Naive thymus-derived CD8-positive, alpha-beta T cell (primary cell): ENCODE measurements around the gene NEK6. TPM values are rescaled to one million over a fixed set of nuclear protein-coding genes. Genes with fewer than 3 reads are reported as not detected.
A peak's percentile ranks its signal among the peaks of the same experiment; 100 is the strongest.

ENCODE experiments used
- ATAC-seq, 2 donors: fragments of 150-1000 bp; cut with Tn5 transposase in 1 of 2; sonication (Bioruptor Pico), chemical (Tn5 transposase) in 1 of 2; 1 replicate in 1 of 2; 2 replicates in 1 of 2; pipeline ENCODE4 v1.10.0; 2021; ENCODE audit warnings: mild to moderate bottlenecking in 2 of 2, moderate library complexity in 2 of 2
- POLR2A ChIA-PET: fragments of 350-600 bp; sonication (Branson Sonifier 250); formaldehyde crosslinking; loops from one replicate; lab custom pipeline; 2021; ENCODE audit warnings: antibody characterized with exemption; lab: Charles Lee
- DNase-seq, 10 donors: peaks; one replicate each; pipeline versions ENCODE4 v3.0.0 to v3.0.0-alpha.2; 2020 to 2022
- H3K27ac Mint-ChIP-seq, 10 donors: one replicate each; pipeline ENCODE4 v1.8.0; 2020 to 2022; ENCODE audit warnings: mild to moderate bottlenecking in 10 of 10, mixed read lengths in 10 of 10, moderate library complexity in 4 of 10, inconsistent platforms in 1 of 10
- H3K27me3 Mint-ChIP-seq, 5 donors: one replicate each; pipeline ENCODE4 v1.8.0; 2021 to 2022; ENCODE audit warnings: mixed read lengths in 5 of 5
- H3K36me3 Mint-ChIP-seq, 3 donors: one replicate each; pipeline ENCODE4 v1.8.0; 2020 to 2022; ENCODE audit warnings: mixed read lengths in 3 of 3, mild to moderate bottlenecking in 2 of 3, inconsistent platforms in 1 of 3
- H3K4me1 Mint-ChIP-seq, 4 donors: one replicate each; pipeline ENCODE4 v1.8.0; 2021 to 2022; ENCODE audit warnings: mixed read lengths in 4 of 4
- H3K4me3 Mint-ChIP-seq, 10 donors: one replicate each; pipeline ENCODE4 v1.8.0; 2020 to 2022; ENCODE audit warnings: mild to moderate bottlenecking in 10 of 10, mixed read lengths in 10 of 10, moderate library complexity in 6 of 10, inconsistent platforms in 1 of 10
- H3K9me3 Mint-ChIP-seq, 9 donors: one replicate each; pipeline ENCODE4 v1.8.0; 2020 to 2022; ENCODE audit warnings: mixed read lengths in 9 of 9, mild to moderate bottlenecking in 3 of 9, inconsistent platforms in 1 of 9, moderate library complexity in 1 of 9
- polyA plus RNA-seq, 3 donors: library from polyadenylated mRNA; unstranded; fragments of 300-500 nt; fragmentation: Illumina TruSeq; gene quantifications; one replicate each; pipeline ENCODE4 v1.2.3, GENCODE V29; 2021
- total RNA-seq, 8 experiments: library from RNA in 2 of 8; stranded (reverse) in 2 of 8; gene quantifications; one replicate each; pipeline ENCODE4 v1.2.3 and lab custom pipeline; 2021 to 2026

The NEK6 gene
- total and polyA plus RNA-seq, 5 experiments from 2014 or later, result 0.37 to 1.7 (median 1.0) TPM; not detected in 1

- DNase-seq (no peak), ATAC-seq (no peak)
- POLR2A ChIA-PET, result no interaction called here
- Mint-ChIP-seq H3K4me1 (peaks cover 0 to 7% (median under 1%) of the 10 kb centered on the region in 4 donors), H3K27me3 (no peaks in the 10 kb centered on the region), H3K27ac (peak overlapping the region in 1 of 10 donors; percentile 20), H3K36me3 (no peaks in the 10 kb centered on the region), H3K9me3 (no peaks in the 10 kb centered on the region), H3K4me3 (no peak overlapping the region)
Observed at GRCh38 chr9:124274226-124274625, 16.5 kb downstream of the NEK6 start.

GRCh38 chr9:124274738-124275137 is 17.0 kb downstream of the NEK6 start:
- Mint-ChIP-seq H3K27ac (no peak overlapping the region), H3K36me3 (no peaks in the 10 kb centered on the region), H3K4me3 (no peak overlapping the region), H3K9me3 (no peaks in the 10 kb centered on the region), H3K27me3 (no peaks in the 10 kb centered on the region), H3K4me1 (peaks cover 0 to 10% (median under 1%) of the 10 kb centered on the region in 4 donors)
- POLR2A ChIA-PET, result no interaction called here
- DNase-seq (no peak), ATAC-seq (no peak)

- Mint-ChIP-seq H3K4me3 (no peak overlapping the region), H3K9me3 (no peaks in the 10 kb centered on the region), H3K27me3 (no peaks in the 10 kb centered on the region), H3K27ac (peak overlapping the region in 1 of 10 donors; percentile 79), H3K36me3 (no peaks in the 10 kb centered on the region), H3K4me1 (peaks cover 0 to 15% (median 0%) of the 10 kb centered on the region in 4 donors)
- POLR2A ChIA-PET, result no interaction called here
- DNase-seq, result no peak
- no peak for ATAC-seq
Observed at GRCh38 chr9:124277420-124277819, 19.7 kb downstream of the NEK6 start.

DNA sequence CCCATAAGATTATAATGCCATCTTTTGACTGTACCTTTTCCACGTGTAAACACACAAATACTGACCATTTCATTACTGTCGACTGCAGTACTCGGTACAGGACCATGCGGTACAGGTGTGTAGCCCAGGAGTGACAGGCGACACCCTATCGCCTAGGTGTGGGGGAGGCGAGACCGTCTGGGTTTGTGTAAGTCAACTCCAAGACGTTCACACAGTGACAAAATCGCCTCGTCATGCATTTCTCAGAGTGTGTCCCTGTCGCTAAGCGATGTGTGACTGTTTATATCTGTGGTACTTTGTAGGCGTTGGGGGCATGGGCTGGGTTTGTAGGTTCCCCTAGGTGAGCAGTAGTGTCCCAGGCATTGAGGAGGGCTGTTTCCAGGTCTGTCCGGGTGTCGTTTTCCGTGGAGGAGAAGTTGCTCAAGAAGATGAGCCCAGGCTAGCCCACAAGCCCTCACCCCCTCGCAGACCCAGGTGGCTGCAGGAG is 20.3 kb downstream of the NEK6 start:
- no peak overlapping the region for H3K27ac Mint-ChIP-seq
- H3K4me3 Mint-ChIP-seq, result no peak overlapping the region
- ATAC-seq (no peak), DNase-seq (no peak)
- no peaks in the 10 kb centered on the region for H3K9me3 Mint-ChIP-seq
- POLR2A ChIA-PET, result no interaction called here
- H3K36me3 Mint-ChIP-seq, result no peaks in the 10 kb centered on the region
- H3K27me3 Mint-ChIP-seq, result no peaks in the 10 kb centered on the region
- peaks cover 0 to 16% (median 0%) of the 10 kb centered on the region in 4 donors for H3K4me1 Mint-ChIP-seq

GRCh38 chr9:124279531-124280175 is 21.9 kb downstream of the NEK6 start:
- ATAC-seq, result no peak
- no peaks in the 10 kb centered on the region for H3K27me3 Mint-ChIP-seq
- H3K4me3 Mint-ChIP-seq, result no peak overlapping the region
- POLR2A ChIA-PET, result no interaction called here
- H3K36me3 Mint-ChIP-seq, result no peaks in the 10 kb centered on the region
- no peak for DNase-seq
- H3K9me3 Mint-ChIP-seq, result no peaks in the 10 kb centered on the region
- peaks cover 0 to 16% (median 0%) of the 10 kb centered on the region in 4 donors for H3K4me1 Mint-ChIP-seq
- peak overlapping the region in 1 of 10 donors; percentile 57 for H3K27ac Mint-ChIP-seq

- Mint-ChIP-seq H3K9me3 (no peaks in the 10 kb centered on the region), H3K4me1 (peaks cover 0 to 20% (median under 1%) of the 10 kb centered on the region in 4 donors), H3K27me3 (no peaks in the 10 kb centered on the region), H3K36me3 (no peaks in the 10 kb centered on the region), H3K27ac (no peak overlapping the region), H3K4me3 (no peak overlapping the region)
- ATAC-seq (no peak), DNase-seq (no peak)
- POLR2A ChIA-PET, result no interaction called here
Observed at GRCh38 chr9:124280176-124280691, 22.5 kb downstream of the NEK6 start.

DNA sequence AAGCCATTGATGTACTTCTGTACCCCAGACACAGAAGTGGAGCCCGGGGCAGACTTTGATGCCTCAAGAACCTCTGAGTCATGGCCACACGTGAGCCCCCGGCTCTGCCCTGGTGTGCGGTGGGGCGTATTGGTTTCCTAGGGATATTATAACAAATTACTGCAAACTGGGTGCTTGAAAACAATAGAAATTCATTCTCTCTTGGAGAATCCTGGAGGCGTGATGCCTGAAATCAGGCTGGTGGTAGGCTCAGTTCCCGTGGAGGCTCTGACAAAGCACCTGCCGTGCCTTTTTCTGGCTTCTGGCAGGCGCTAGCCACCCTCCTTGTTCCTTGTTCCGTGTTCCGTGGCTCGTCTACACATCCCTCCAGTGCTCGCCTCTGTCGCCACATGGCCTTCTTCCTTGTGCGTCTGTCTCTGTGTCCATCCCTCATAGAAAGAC is 24.2 kb downstream of the NEK6 start:
- ATAC-seq, result no peak
- Mint-ChIP-seq H3K27ac (peak overlapping the region in 2 of 10 donors; percentile 32 to 48), H3K4me3 (peak overlapping the region in 1 of 10 donors; percentile 11), H3K36me3 (no peaks in the 10 kb centered on the region), H3K9me3 (no peaks in the 10 kb centered on the region), H3K4me1 (peaks cover 6 to 37% (median 14%) of the 10 kb centered on the region in 4 donors), H3K27me3 (no peaks in the 10 kb centered on the region)
- no peak for DNase-seq
- POLR2A ChIA-PET, result no interaction called here

DNA sequence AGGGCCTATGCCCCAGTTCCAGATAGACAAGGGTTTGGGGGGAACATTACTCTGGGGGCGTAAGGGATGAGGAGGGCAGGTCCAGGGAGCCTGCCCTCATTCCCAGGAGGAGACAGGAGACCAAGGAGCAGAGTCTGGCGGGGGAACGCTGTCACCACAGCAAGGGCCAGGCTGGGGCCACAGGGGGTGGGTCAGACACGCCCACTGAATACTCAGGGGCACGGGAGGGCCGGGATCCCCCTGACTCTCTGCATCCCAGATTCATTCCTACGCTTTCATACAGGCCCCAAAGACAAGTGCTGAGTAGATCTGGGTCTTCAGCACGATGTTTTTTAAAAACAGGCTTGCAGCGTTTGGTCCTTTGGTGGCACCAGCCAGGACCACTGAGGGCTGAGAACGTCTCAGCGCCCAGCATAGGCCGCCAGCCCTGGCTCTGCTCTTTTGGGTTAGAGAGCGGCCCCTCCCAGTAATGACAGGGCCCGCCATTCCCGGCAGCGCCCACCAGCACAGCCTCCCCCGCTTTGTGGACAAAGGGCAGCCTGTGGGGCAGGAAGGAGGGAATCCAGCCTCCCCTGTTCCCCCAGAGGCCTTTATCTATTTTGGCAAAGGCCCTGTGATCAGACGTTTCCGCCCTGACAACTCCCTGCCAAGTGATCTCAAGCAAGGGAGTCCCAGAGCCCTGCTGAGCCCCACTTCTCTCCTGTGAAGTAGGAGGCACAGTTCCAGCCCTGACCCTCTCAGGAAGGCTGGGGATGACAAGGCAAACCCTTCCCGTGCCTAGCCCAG is 24.9 kb downstream of the NEK6 start:
- H3K27ac Mint-ChIP-seq, result peak overlapping the region in 2 of 10 donors; percentile 40 to 48
- no peaks in the 10 kb centered on the region for H3K27me3 Mint-ChIP-seq
- ATAC-seq, result no peak

GRCh38 chr9:124283228-124283814 is 25.6 kb downstream of the NEK6 start:
- POLR2A ChIA-PET, result no interaction called here
- no peaks in the 10 kb centered on the region for H3K9me3 Mint-ChIP-seq
- no peak for DNase-seq
- no peaks in the 10 kb centered on the region for H3K27me3 Mint-ChIP-seq
- ATAC-seq, result no peak
- no peak overlapping the region for H3K27ac Mint-ChIP-seq
- H3K4me1 Mint-ChIP-seq, result peaks cover 6 to 42% (median 14%) of the 10 kb centered on the region in 4 donors
- no peak overlapping the region for H3K4me3 Mint-ChIP-seq
- no peaks in the 10 kb centered on the region for H3K36me3 Mint-ChIP-seq

More for the DNA sequence above, 24.9 kb downstream of the NEK6 start:
- no peak for DNase-seq
- Mint-ChIP-seq H3K4me3 (no peak overlapping the region), H3K4me1 (peaks cover 6 to 42% (median 14%) of the 10 kb centered on the region in 4 donors), H3K36me3 (no peaks in the 10 kb centered on the region), H3K9me3 (no peaks in the 10 kb centered on the region)
- POLR2A ChIA-PET, result no interaction called here

GRCh38 chr9:124284237-124284831 is 26.6 kb downstream of the NEK6 start:
- no peak overlapping the region for H3K4me3 Mint-ChIP-seq
- no peaks in the 10 kb centered on the region for H3K9me3 Mint-ChIP-seq
- H3K27ac Mint-ChIP-seq, result no peak overlapping the region
- H3K36me3 Mint-ChIP-seq, result no peaks in the 10 kb centered on the region
- peaks cover 8 to 43% (median 14%) of the 10 kb centered on the region in 4 donors for H3K4me1 Mint-ChIP-seq
- H3K27me3 Mint-ChIP-seq, result peaks cover 0 to 3% (median 1%) of the 10 kb centered on the region in 5 donors
- POLR2A ChIA-PET, result no interaction called here
- ATAC-seq (no peak), DNase-seq (no peak)

DNA sequence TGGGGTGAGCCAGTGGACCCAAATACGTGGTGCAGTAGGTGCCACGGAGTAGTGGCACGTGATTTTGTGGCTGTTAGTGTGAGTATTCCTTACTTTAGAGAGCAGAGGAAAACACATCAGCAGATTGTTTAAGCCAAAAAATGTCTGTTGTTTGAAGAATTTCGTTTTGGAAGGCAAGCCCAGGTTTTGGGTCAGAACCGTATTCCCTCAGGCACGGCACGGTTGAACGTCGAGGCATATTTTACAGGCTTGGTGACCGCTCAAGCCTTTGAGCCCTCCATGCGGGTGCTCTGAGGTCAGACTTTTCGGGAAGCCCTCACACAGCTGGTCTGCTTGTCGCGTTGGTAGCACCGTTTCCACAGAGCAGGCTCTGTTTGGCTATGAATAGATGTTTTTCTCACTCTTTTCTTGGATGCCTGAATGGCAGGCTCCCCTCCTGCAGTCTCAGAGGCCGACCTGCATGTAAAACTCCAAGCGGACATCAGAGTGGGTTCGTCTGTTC is 27.2 kb downstream of the NEK6 start:
- peaks cover 0 to 5% (median 2%) of the 10 kb centered on the region in 5 donors for H3K27me3 Mint-ChIP-seq
- peak overlapping the region in 1 of 10 donors; percentile 90 for H3K27ac Mint-ChIP-seq
- H3K9me3 Mint-ChIP-seq, result no peaks in the 10 kb centered on the region
- DNase-seq (no peak), ATAC-seq (no peak)
- peaks cover 8 to 39% (median 14%) of the 10 kb centered on the region in 4 donors for H3K4me1 Mint-ChIP-seq
- POLR2A ChIA-PET, result no interaction called here
- no peak overlapping the region for H3K4me3 Mint-ChIP-seq
- H3K36me3 Mint-ChIP-seq, result no peaks in the 10 kb centered on the region

DNA sequence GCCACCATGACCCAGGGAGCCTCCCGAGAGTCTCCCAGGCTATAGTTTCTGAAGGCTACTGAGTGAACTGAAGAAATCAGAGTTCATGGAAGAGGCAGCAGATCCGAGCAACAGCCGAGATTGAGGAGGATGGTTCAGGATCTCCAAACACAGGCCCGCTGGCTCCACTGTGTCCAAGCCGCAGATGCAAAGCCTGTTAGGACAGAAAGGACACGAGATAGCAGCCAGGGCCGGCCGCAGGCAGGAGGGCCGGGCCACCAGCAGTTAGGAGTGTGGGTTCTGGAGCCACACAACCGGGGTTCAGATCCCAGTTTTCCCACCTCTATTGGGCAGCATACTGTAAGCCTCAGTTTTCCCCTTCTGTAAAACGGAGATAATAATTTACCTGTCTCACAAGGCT is 27.7 kb downstream of the NEK6 start:
- POLR2A ChIA-PET, result no interaction called here

More for the DNA sequence above, 27.7 kb downstream of the NEK6 start:
- ATAC-seq, result no peak
- no peak for DNase-seq
- Mint-ChIP-seq H3K27me3 (peaks cover 0 to 5% (median 2%) of the 10 kb centered on the region in 5 donors), H3K4me1 (peaks cover 8 to 39% (median 14%) of the 10 kb centered on the region in 4 donors), H3K9me3 (no peaks in the 10 kb centered on the region), H3K27ac (peak overlapping the region in 1 of 10 donors; percentile 90), H3K4me3 (peak overlapping the region in 1 of 10 donors; percentile 78), H3K36me3 (no peaks in the 10 kb centered on the region)
